GM23338 (cell line): ENCODE measurements around the gene SERGEF. TPM values are rescaled to one million over a fixed set of nuclear protein-coding genes. Genes with fewer than 3 reads are reported as not detected.

ENCODE experiments used
- ATAC-seq: fragments of 200-7000 bp; cut with Tn5 transposase; 3 replicates; pipeline ENCODE4 v1.9.1; 2020
- DNase-seq: peaks from one replicate; pipeline ENCODE4 v3.0.0-alpha.2; 2015; ENCODE audit warnings: low spot score
- H2AFZ ChIP-seq: fragments of 200-600 bp; sonication (generic); 2 replicates; pipeline ENCODE4 v1.8.0; 2016; ENCODE audit warnings: antibody characterized with exemption, mild to moderate bottlenecking, moderate library complexity
- H3F3A ChIP-seq: fragments of 200-600 bp; sonication (generic); replicated peaks from 2 replicates; pipeline ENCODE4 v1.8.0; 2017; ENCODE audit warnings: antibody characterized with exemption, mixed run types, low read depth
- H3K27ac ChIP-seq: fragments of 200-600 bp; sonication (generic); 2 replicates; pipeline ENCODE4 v1.6.1; 2016; ENCODE audit warnings: low read depth
- H3K27me3 ChIP-seq: fragments of 200-600 bp; sonication (generic); 2 replicates; pipeline ENCODE4 v1.8.0; 2016; ENCODE audit warnings: mild to moderate bottlenecking, mixed run types, moderate library complexity; ENCODE audit not compliant: insufficient read depth
- H3K36me3 ChIP-seq: fragments of 200-600 bp; sonication (generic); 2 replicates; pipeline ENCODE4 v1.8.0; 2016; ENCODE audit warnings: mild to moderate bottlenecking; ENCODE audit not compliant: insufficient read depth
- H3K4me1 ChIP-seq: fragments of 200-600 bp; sonication (generic); 2 replicates; pipeline ENCODE4 v1.8.0; 2016; ENCODE audit warnings: mild to moderate bottlenecking, moderate library complexity; ENCODE audit not compliant: insufficient read depth
- H3K4me2 ChIP-seq: fragments of 200-600 bp; sonication (generic); 2 replicates; pipeline ENCODE4 v1.7.1; 2017; ENCODE audit warnings: mixed run types
- H3K4me3 ChIP-seq: fragments of 200-600 bp; sonication (generic); 2 replicates; pipeline ENCODE4 v1.6.1; 2016; ENCODE audit warnings: mixed run types
- H3K79me2 ChIP-seq: fragments of 200-600 bp; sonication (generic); replicated peaks from 2 replicates; pipeline ENCODE4 v1.8.0; 2017; ENCODE audit warnings: mild to moderate bottlenecking; ENCODE audit not compliant: insufficient read depth
- H3K9me2 ChIP-seq: fragments of 200-600 bp; sonication (generic); 2 replicates; pipeline ENCODE4 v1.8.0; 2017; ENCODE audit not compliant: insufficient read depth
- H4K20me1 ChIP-seq: fragments of 200-600 bp; sonication (generic); replicated peaks from 2 replicates; pipeline ENCODE4 v1.8.0; 2017; ENCODE audit warnings: mild to moderate bottlenecking; ENCODE audit not compliant: insufficient read depth
- H3K27ac Mint-ChIP-seq: 2 replicates; pipeline ENCODE4 v1.8.0; 2020; ENCODE audit warnings: inconsistent platforms, mild to moderate bottlenecking, moderate library complexity, mixed read lengths
- H3K27me3 Mint-ChIP-seq: 3 replicates; pipeline ENCODE4 v1.8.0; 2022; ENCODE audit warnings: low read depth, mild to moderate bottlenecking, moderate library complexity, mixed read lengths, inconsistent platforms; ENCODE audit not compliant: insufficient read depth, poor library complexity
- H3K36me3 Mint-ChIP-seq: 3 replicates; pipeline ENCODE4 v1.8.0; 2021; ENCODE audit warnings: low read depth, mild to moderate bottlenecking, inconsistent platforms, moderate library complexity, mixed read lengths
- H3K4me1 Mint-ChIP-seq: 3 replicates; pipeline ENCODE4 v1.8.0; 2020; ENCODE audit warnings: mild to moderate bottlenecking, inconsistent platforms, mixed read lengths
- H3K4me3 Mint-ChIP-seq: 3 replicates; pipeline ENCODE4 v1.8.0; 2021; ENCODE audit warnings: moderate library complexity, mild to moderate bottlenecking, inconsistent platforms, mixed read lengths
- H3K9me3 Mint-ChIP-seq: 3 replicates; pipeline ENCODE4 v1.8.0; 2020; ENCODE audit warnings: moderate library complexity, mild to moderate bottlenecking, inconsistent platforms, mixed read lengths
- CREB1 ChIP-seq: fragments of 250-450 bp; sonication (Bioruptor Pico); IDR thresholded peaks from 2 replicates; pipeline ENCODE4 v1.5.0; 2020; ENCODE audit warnings: low read depth, mild to moderate bottlenecking, moderate library complexity
- CTCF ChIP-seq, 2 experiments: fragments of 200-600 bp in 1 of 2; sonication (generic) in 1 of 2; conservative IDR thresholded peaks; 2 replicates each; pipeline versions ENCODE4 v1.5.1 to v1.6.1; 2016 to 2017; ENCODE audit warnings: antibody characterized with exemption in 2 of 2, low read depth in 2 of 2, mild to moderate bottlenecking in 2 of 2, moderate library complexity in 1 of 2
- ETS1 ChIP-seq: IDR thresholded peaks from 2 replicates; pipeline ENCODE4 v1.6.1; 2016; ENCODE audit warnings: antibody characterized with exemption
- EZH2 ChIP-seq: fragments of 200-600 bp; sonication (generic); IDR thresholded peaks from one replicate; pipeline ENCODE4 v1.8.0; 2017; ENCODE audit warnings: antibody characterized with exemption, mild to moderate bottlenecking, low read depth; ENCODE audit not compliant: unreplicated experiment
- EZH2phosphoT487 ChIP-seq: fragments of 200-600 bp; sonication (generic); IDR thresholded peaks from one replicate; pipeline ENCODE4 v1.8.1; 2018; ENCODE audit warnings: antibody characterized with exemption; ENCODE audit not compliant: unreplicated experiment
- JUNB ChIP-seq: IDR thresholded peaks from one replicate; pipeline ENCODE4 v1.6.1; 2016; ENCODE audit warnings: antibody characterized with exemption; ENCODE audit not compliant: unreplicated experiment
- NANOG ChIP-seq: IDR thresholded peaks from 2 replicates; pipeline ENCODE4 v1.6.1; 2016; ENCODE audit warnings: antibody characterized with exemption, borderline replicate concordance
- POLR2AphosphoS5 ChIP-seq: IDR thresholded peaks from 2 replicates; pipeline ENCODE4 v1.6.1; 2016; ENCODE audit warnings: antibody characterized with exemption, low read depth
- REST ChIP-seq: IDR thresholded peaks from one replicate; pipeline ENCODE4 v1.6.1; 2018; ENCODE audit warnings: antibody characterized with exemption; ENCODE audit not compliant: unreplicated experiment
- STAT1 ChIP-seq: IDR thresholded peaks from one replicate; pipeline ENCODE4 v1.6.1; 2016; ENCODE audit warnings: antibody characterized with exemption; ENCODE audit not compliant: unreplicated experiment
- ZNF114 ChIP-seq: fragments of 250-450 bp; sonication (Bioruptor Pico); IDR thresholded peaks from 2 replicates; pipeline ENCODE4 v1.5.0; 2020; ENCODE audit warnings: mild to moderate bottlenecking, moderate library complexity
- ZNF331 ChIP-seq: fragments of 250-450 bp; sonication (Bioruptor Pico); IDR thresholded peaks from 2 replicates; pipeline ENCODE4 v1.5.0; 2020; ENCODE audit warnings: low read depth, mild to moderate bottlenecking, moderate library complexity
- polyA plus RNA-seq: library from polyadenylated mRNA; unstranded; fragments of >200 nt; fragmentation: Nextera tagmentation; extraction: Ambion mirVana; gene quantifications from 2 replicates; pipeline ENCODE4 v1.2.1, GENCODE V29; 2016
- total RNA-seq: library from RNA; depleted of rRNA; stranded (reverse); fragments of >200 nt; shearing (Covaris generic); gene quantifications from 2 replicates; pipeline ENCODE4 v1.2.3, GENCODE V29; 2014
- TF ChIP-seq, protein P1 (sequence below): fragments of 250-450 bp; sonication (Bioruptor Pico); IDR thresholded peaks from 2 replicates; pipeline ENCODE4 v1.5.0; 2020; ENCODE audit warnings: mild to moderate bottlenecking, moderate library complexity

The SERGEF gene
- total and polyA plus RNA-seq, 2 experiments from 2014 or later, result 24.2 to 27.9 TPM

GRCh38 chr11:17954395-17955252, 58.2 kb downstream of the SERGEF start:
- Histone ChIP-seq H3K27me3 (no peaks in the 10 kb centered on the region), H3K4me3 (no peak overlapping the region), H3F3A (no peaks in the 10 kb centered on the region), H2AFZ (no peak overlapping the region), H4K20me1 (peaks cover 4% of the 10 kb centered on the region; the same call in 1 of the 2 replicates), H3K4me1 (no peaks in the 10 kb centered on the region), H3K9me2 (no peaks in the 10 kb centered on the region), H3K79me2 (no peaks in the 10 kb centered on the region), H3K4me2 (no peak overlapping the region), H3K27ac (no peak overlapping the region), H3K36me3 (no peaks in the 10 kb centered on the region)
- Mint-ChIP-seq H3K4me1 (no peaks in the 10 kb centered on the region), H3K27ac (no peak overlapping the region), H3K36me3 (0 out of 3 replicates have a peak, but pooled peaks cover 3% of the 10 kb centered on the region), H3K9me3 (no peaks in the 10 kb centered on the region), H3K4me3 (no peak overlapping the region), H3K27me3 (no peaks in the 10 kb centered on the region)
- ATAC-seq (no peak), DNase-seq (no peak)
- TF ChIP-seq CREB1 (CRISPR knock-in tag), result no peak
- no peak for TF ChIP-seq ETS1
- no peak for TF ChIP-seq EZH2
- TF ChIP-seq JUNB, result no peak
- no peak for TF ChIP-seq REST
- TF ChIP-seq NANOG, result no peak
- TF ChIP-seq ZNF331 (CRISPR knock-in tag), result no peak
- TF ChIP-seq ZNF114 (CRISPR knock-in tag), result no peak
- no peak for TF ChIP-seq CTCF (conservative IDR thresholded peaks at IDR 0.05; ENCODE audit: low read depth in 2 of 2)
- no peak for TF ChIP-seq EZH2phosphoT487
- TF ChIP-seq, protein P1, sequence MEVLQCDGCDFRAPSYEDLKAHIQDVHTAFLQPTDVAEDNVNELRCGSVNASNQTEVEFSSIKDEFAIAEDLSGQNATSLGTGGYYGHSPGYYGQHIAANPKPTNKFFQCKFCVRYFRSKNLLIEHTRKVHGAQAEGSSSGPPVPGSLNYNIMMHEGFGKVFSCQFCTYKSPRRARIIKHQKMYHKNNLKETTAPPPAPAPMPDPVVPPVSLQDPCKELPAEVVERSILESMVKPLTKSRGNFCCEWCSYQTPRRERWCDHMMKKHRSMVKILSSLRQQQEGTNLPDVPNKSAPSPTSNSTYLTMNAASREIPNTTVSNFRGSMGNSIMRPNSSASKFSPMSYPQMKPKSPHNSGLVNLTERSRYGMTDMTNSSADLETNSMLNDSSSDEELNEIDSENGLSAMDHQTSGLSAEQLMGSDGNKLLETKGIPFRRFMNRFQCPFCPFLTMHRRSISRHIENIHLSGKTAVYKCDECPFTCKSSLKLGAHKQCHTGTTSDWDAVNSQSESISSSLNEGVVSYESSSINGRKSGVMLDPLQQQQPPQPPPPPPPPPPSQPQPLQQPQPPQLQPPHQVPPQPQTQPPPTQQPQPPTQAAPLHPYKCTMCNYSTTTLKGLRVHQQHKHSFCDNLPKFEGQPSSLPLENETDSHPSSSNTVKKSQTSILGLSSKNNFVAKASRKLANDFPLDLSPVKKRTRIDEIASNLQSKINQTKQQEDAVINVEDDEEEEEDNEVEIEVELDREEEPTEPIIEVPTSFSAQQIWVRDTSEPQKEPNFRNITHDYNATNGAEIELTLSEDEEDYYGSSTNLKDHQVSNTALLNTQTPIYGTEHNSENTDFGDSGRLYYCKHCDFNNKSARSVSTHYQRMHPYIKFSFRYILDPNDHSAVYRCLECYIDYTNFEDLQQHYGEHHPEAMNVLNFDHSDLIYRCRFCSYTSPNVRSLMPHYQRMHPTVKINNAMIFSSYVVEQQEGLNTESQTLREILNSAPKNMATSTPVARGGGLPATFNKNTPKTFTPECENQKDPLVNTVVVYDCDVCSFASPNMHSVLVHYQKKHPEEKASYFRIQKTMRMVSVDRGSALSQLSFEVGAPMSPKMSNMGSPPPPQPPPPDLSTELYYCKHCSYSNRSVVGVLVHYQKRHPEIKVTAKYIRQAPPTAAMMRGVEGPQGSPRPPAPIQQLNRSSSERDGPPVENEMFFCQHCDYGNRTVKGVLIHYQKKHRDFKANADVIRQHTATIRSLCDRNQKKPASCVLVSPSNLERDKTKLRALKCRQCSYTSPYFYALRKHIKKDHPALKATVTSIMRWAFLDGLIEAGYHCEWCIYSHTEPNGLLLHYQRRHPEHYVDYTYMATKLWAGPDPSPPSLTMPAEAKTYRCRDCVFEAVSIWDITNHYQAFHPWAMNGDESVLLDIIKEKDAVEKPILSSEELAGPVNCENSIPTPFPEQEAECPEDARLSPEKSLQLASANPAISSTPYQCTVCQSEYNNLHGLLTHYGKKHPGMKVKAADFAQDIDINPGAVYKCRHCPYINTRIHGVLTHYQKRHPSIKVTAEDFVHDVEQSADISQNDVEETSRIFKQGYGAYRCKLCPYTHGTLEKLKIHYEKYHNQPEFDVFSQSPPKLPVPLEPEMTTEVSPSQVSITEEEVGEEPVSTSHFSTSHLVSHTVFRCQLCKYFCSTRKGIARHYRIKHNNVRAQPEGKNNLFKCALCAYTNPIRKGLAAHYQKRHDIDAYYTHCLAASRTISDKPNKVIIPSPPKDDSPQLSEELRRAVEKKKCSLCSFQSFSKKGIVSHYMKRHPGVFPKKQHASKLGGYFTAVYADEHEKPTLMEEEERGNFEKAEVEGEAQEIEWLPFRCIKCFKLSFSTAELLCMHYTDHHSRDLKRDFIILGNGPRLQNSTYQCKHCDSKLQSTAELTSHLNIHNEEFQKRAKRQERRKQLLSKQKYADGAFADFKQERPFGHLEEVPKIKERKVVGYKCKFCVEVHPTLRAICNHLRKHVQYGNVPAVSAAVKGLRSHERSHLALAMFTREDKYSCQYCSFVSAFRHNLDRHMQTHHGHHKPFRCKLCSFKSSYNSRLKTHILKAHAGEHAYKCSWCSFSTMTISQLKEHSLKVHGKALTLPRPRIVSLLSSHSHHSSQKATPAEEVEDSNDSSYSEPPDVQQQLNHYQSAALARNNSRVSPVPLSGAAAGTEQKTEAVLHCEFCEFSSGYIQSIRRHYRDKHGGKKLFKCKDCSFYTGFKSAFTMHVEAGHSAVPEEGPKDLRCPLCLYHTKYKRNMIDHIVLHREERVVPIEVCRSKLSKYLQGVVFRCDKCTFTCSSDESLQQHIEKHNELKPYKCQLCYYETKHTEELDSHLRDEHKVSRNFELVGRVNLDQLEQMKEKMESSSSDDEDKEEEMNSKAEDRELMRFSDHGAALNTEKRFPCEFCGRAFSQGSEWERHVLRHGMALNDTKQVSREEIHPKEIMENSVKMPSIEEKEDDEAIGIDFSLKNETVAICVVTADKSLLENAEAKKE (CRISPR knock-in tag), result no peak
- TF ChIP-seq STAT1, result no peak
- no peak for TF ChIP-seq POLR2AphosphoS5
